GM20000 (cell line): ENCODE data around the gene LRIF1.

ENCODE experiments used
- DNase-seq: peaks from one replicate; pipeline ENCODE4 v3.0.0; 2012; ENCODE audit warnings: low spot score
- TF ChIP-seq, protein P1 (sequence below): IDR thresholded peaks from 2 replicates; pipeline ENCODE4 v1.5.1; 2012; ENCODE audit warnings: mild to moderate bottlenecking, control low read depth; ENCODE audit errors: extremely low read depth, missing control alignments

Gene LRIF1

DNA sequence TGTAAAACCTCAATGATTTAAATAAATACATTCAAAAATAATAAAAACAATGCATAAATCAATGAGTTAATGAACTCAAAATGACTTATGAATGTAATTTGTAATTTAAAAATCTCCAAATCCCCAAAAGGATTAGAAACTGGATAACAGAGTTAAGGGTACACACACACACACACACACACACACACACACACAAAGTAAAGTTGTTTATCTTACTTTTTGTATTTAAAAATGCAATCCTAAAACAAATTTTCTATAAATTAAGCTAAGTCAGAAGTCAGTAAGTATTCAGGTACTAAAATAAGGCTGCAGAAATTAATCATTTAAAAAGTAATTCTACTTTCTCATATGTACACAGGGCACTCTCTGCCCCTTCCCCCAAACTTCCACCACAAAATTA is 1.8 kb downstream of the LRIF1 start:
- DNase-seq = no peak
- TF ChIP-seq, protein P1, sequence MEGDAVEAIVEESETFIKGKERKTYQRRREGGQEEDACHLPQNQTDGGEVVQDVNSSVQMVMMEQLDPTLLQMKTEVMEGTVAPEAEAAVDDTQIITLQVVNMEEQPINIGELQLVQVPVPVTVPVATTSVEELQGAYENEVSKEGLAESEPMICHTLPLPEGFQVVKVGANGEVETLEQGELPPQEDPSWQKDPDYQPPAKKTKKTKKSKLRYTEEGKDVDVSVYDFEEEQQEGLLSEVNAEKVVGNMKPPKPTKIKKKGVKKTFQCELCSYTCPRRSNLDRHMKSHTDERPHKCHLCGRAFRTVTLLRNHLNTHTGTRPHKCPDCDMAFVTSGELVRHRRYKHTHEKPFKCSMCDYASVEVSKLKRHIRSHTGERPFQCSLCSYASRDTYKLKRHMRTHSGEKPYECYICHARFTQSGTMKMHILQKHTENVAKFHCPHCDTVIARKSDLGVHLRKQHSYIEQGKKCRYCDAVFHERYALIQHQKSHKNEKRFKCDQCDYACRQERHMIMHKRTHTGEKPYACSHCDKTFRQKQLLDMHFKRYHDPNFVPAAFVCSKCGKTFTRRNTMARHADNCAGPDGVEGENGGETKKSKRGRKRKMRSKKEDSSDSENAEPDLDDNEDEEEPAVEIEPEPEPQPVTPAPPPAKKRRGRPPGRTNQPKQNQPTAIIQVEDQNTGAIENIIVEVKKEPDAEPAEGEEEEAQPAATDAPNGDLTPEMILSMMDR = no peak

DNA sequence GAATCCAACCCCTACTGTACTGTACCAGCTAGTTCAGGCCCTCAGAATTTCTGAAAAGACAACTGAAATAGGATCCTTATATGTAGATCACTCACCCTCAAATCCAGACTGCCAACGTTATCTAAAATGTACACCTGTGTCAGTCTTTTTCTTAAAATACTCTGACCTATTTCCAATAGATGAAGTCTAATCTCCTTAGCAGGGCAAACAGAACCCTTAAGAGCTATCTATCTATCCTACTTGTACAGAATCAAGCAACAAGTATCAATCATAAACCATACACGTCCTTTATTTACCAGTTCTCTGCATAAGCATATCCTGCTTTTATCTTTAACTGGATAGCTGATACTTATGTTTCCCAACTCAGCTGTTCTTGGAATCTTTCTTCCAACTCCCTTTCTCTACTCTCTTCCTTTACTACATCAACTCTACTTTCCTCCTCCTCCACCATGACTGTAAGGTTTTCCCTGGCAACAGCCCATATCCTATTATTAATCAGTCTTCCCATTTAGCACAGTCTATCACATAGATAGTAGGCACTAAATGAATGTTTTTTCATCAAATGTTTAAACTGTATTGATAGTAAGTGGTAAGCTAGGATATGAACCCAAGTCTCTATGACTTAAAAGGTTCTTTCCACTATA is 2.8 kb downstream of the LRIF1 start:
- no peak for DNase-seq
- TF ChIP-seq, protein P1 = no peak

DNA sequence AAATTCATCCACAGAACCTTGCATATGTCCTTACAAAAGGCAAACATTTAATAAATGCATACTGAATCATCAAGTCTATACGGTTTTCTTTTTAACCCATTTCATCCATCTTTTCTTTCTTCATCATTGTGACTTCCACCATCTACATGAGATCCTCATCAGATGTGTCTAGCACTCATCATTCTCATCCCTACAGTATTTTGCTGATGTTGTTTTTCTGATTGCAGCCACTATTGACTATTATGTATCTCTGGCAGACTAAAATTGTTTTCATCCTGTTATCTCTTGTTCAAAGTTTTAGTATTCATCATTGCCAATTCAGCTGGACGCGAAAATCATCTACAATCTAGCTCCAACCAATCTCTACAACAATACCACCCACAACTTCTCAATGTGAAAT is 5.9 kb downstream of the LRIF1 start:
- DNase-seq = no peak
- TF ChIP-seq, protein P1 = no peak

DNA sequence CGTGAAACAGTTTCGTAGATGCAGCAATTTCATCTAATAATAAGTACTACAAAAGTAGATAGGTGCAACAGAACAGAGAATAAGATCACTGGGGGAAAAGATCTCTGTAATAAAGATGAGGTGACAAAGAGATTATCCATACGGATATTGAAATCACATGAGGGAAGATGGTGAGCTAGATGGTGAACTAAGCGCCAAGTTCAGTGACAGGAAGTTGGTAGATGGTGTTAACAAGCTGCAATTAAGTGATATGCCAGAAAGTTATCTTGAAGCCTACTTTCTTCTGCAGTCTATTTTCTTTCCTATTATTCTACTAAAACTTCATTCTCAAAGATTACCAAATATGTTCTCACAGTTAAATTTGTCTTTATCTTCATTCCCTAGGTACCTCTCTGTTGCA is 7.1 kb downstream of the LRIF1 start:
- no peak for DNase-seq
- TF ChIP-seq, protein P1 = no peak

DNA sequence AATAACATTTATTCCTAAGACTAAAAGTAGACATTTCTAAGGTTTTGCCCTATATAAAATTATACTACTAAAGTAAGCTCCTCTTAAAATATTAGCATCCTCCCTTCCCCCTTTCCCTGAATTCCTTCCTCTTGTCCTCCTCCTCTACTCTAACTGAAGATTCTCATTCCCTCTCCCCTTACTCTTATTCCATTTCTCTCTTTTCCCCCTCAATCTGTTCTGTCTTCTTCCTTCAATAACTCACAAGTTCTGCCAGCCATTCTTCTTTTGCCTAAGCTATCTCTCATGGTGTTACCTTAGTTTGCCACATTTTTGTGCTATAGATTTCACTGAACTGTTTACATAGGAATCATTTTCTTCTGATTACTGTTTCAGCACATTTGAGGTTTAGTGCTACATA is 10.7 kb downstream of the LRIF1 start:
- TF ChIP-seq, protein P1 = no peak
- no peak for DNase-seq

DNA sequence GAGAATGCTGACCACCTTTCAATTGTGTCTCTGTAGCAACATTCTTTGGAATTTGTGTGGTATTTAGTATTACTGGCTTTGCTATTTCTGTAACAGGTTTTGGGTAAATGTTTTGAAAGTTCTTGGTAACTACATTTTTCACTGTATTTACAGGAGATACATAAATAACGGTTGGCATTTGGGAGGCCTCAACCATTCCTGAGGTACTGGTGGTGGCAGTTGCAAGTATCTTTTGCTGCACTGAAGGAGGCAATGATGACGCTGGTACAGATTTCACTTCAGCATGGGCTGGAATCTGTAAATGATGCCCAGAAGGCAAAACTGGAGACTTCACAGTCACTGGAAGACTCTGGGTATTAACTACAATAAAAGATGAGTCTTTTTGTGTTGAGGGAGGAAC is 11.7 kb downstream of the LRIF1 start:
- TF ChIP-seq, protein P1 = no peak
- no peak for DNase-seq

DNA sequence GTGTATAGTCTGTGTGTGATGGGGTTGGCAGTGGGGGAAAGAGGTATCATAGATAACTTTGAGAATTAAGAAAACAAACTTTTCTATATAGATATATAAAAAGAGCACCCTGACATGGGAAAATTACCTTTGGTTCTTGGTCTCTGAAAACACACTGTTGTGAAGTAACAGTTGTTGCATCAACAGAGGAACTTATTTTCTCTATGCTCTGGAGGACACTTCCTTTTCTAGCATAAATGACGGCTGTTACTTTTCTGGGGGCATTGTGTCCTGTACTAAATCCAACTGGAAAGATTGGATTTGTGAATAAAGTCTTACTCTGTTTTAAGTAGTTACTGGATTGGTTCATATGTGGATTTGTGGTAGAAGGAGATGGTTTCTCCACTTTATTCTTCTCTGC is 12.6 kb downstream of the LRIF1 start:
- DNase-seq = no peak
- TF ChIP-seq, protein P1 = no peak
